Lower lobe of right lung (tissue), 2 donors: ENCODE measurements around the gene IL18RAP. TPM values are rescaled to one million over a fixed set of nuclear protein-coding genes. Genes with fewer than 3 reads are reported as not detected.
A peak's percentile ranks its signal among the peaks of the same experiment; 100 is the strongest.

ENCODE experiments used
- ATAC-seq, 2 donors: fragments of 200-7000 bp; cut with Tn5 transposase; one replicate each; pipeline ENCODE4 v1.9.1; 2020 to 2022; ENCODE audit warnings: mild to moderate bottlenecking in 2 of 2, moderate library complexity in 2 of 2
- DNase-seq: peaks from one replicate; pipeline ENCODE4 v3.0.0-alpha.2; 2020
- H3K27ac ChIP-seq: fragments of 200-600 bp; one replicate; pipeline ENCODE4 v1.8.0; 2022
- H3K27me3 ChIP-seq: fragments of 200-600 bp; one replicate; pipeline ENCODE4 v1.8.0; 2022; ENCODE audit warnings: low read depth
- H3K36me3 ChIP-seq: fragments of 200-600 bp; one replicate; pipeline ENCODE4 v1.8.0; 2022; ENCODE audit warnings: mild to moderate bottlenecking
- H3K4me1 ChIP-seq: fragments of 200-600 bp; one replicate; pipeline ENCODE4 v1.8.0; 2022
- H3K4me3 ChIP-seq: fragments of 200-600 bp; one replicate; pipeline ENCODE4 v1.8.0; 2022; ENCODE audit warnings: mild to moderate bottlenecking
- H3K9me3 ChIP-seq: fragments of 200-600 bp; one replicate; pipeline ENCODE4 v1.8.0; 2022
- intact Hi-C: fragments of 100-400 bp; cut with DNase I; formaldehyde crosslinking; loops from one replicate; pipeline ENCODE4 v1.11.0; 2022
- total RNA-seq: library from RNA; stranded (reverse); fragmentation: NEBNext Ultra II Directional; extraction: Animal tissue kit (Norgen Biotek cat#: 25700); gene quantifications from one replicate; pipeline ENCODE4 v1.2.1, GENCODE V29; 2021
- TF ChIP-seq, protein P1 (sequence below): fragments of 200-600 bp; IDR thresholded peaks from one replicate; pipeline ENCODE4 v1.8.0; 2022; ENCODE audit warnings: antibody characterized with exemption, mild to moderate bottlenecking
- donor health status: DM: no; HTN: yes; CAD: no; lungs with severe emphysema.

Gene IL18RAP
- total RNA-seq, 1 donor from 2014 or later = 6.8 TPM

DNA sequence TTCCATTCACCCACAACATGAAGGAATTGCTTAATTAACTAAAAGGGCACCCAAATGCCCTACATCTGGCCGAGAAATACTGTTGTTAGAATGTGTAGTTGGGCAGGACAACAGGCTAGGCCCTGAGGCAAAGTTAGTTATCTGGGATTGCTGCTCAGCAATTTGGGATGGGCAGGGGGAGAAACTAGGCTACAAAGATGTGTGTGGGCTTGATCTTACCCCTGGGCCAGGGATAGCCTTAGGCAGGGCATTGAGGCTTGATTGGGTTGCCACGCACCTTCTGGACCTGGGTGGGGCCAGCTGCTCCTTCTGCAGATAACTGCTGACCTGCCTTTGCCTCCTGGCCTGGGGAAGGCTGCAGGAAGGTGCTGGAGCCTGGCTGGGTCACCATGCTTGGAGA is 9.4 kb downstream of the IL18RAP start:
- Histone ChIP-seq H3K4me3 (no peak overlapping the region), H3K4me1 (no peaks in the 10 kb centered on the region), H3K36me3 (no peaks in the 10 kb centered on the region), H3K27ac (no peak overlapping the region), H3K9me3 (no peaks in the 10 kb centered on the region), H3K27me3 (no peaks in the 10 kb centered on the region)
- intact Hi-C loops = no loop called here
- ATAC-seq = no peak
- DNase-seq = no peak
- TF ChIP-seq, protein P1, sequence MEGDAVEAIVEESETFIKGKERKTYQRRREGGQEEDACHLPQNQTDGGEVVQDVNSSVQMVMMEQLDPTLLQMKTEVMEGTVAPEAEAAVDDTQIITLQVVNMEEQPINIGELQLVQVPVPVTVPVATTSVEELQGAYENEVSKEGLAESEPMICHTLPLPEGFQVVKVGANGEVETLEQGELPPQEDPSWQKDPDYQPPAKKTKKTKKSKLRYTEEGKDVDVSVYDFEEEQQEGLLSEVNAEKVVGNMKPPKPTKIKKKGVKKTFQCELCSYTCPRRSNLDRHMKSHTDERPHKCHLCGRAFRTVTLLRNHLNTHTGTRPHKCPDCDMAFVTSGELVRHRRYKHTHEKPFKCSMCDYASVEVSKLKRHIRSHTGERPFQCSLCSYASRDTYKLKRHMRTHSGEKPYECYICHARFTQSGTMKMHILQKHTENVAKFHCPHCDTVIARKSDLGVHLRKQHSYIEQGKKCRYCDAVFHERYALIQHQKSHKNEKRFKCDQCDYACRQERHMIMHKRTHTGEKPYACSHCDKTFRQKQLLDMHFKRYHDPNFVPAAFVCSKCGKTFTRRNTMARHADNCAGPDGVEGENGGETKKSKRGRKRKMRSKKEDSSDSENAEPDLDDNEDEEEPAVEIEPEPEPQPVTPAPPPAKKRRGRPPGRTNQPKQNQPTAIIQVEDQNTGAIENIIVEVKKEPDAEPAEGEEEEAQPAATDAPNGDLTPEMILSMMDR = no peak

- Histone ChIP-seq H3K9me3 (no peaks in the 10 kb centered on the region), H3K4me1 (no peaks in the 10 kb centered on the region), H3K27me3 (no peaks in the 10 kb centered on the region), H3K36me3 (no peaks in the 10 kb centered on the region), H3K4me3 (no peak overlapping the region), H3K27ac (no peak overlapping the region)
- intact Hi-C loops = no loop called here
- no peak for DNase-seq
- TF ChIP-seq, protein P1 = no peak
- ATAC-seq = no peak
Observed at GRCh38 chr2:102433973-102434654, 11.2 kb downstream of the IL18RAP start.

DNA sequence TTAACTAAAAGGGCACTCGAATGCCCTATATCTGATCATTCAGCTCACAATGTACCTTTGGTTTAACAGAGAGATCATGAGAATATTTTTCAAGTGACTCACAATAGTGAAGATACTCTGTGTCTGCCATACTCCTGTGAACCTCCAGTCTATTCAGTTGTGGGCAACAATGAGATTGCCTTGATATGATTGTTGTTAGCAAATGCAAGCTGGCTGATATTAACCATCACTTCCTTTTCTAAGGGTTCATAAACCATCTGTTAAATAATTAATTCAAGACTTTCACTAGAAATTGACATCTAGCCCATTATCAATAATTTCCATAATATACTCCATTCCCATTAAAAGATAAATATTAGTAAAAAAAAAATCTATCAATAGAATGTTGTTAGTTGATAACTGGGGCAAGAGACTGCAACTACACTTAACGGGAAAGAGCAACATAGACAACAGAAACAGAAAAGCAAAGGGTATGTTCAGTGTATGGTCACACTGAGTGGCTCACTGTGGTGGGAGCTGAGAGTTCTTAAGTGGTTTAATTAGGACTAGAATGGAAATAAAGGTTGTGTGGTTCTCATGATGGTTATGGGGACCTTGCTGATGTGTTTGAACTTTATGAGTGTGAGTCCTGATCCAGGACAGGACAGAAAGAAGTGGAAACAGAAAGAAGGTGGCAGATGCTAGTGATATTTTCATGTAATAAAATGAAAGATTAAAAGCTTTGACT is 11.9 kb downstream of the IL18RAP start:
- ATAC-seq (no peak), DNase-seq (no peak)
- H3K4me3 ChIP-seq = no peak overlapping the region
- H3K36me3 ChIP-seq = no peaks in the 10 kb centered on the region
- no peaks in the 10 kb centered on the region for H3K9me3 ChIP-seq
- H3K4me1 ChIP-seq = no peaks in the 10 kb centered on the region
- H3K27me3 ChIP-seq = no peaks in the 10 kb centered on the region
- H3K27ac ChIP-seq = no peak overlapping the region
- TF ChIP-seq, protein P1 = no peak
- intact Hi-C loops = no loop called here

- ATAC-seq = no peak
- Histone ChIP-seq H3K9me3 (no peaks in the 10 kb centered on the region), H3K27me3 (no peaks in the 10 kb centered on the region), H3K27ac (no peak overlapping the region), H3K4me3 (no peak overlapping the region), H3K4me1 (no peaks in the 10 kb centered on the region), H3K36me3 (no peaks in the 10 kb centered on the region)
- intact Hi-C loops = no loop called here
- TF ChIP-seq, protein P1 = no peak
- DNase-seq = no peak
Observed at GRCh38 chr2:102435741-102436140, 12.8 kb downstream of the IL18RAP start.

DNA sequence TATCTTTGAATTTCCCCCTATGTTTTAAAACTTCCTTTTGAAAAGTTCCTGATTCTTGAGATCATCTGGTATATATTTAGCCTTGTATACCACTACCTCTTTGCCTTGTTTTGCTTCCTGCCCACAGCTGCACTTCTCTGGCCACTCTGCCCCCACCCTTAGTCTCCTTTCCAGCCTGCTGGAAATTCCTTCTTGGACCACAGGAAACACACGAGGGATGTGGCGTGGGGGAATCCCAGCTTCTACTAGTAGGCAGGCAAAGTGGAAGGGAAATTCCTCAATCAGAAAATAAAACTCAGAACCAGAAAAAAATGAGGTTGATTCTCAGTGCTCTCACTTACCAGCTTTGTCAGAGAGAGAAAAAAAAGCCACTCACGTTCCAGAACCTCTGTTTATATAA is 13.4 kb downstream of the IL18RAP start:
- H3K27me3 ChIP-seq = no peaks in the 10 kb centered on the region
- ATAC-seq = peak in 1 of 2 donors; percentile 32

More for the DNA sequence above, 13.4 kb downstream of the IL18RAP start:
- Histone ChIP-seq H3K36me3 (no peaks in the 10 kb centered on the region), H3K27ac (no peak overlapping the region), H3K4me3 (no peak overlapping the region), H3K4me1 (no peaks in the 10 kb centered on the region), H3K9me3 (no peaks in the 10 kb centered on the region)
- TF ChIP-seq, protein P1 = no peak
- intact Hi-C loops = no loop called here
- no peak for DNase-seq
